HG02884 (cell line): ENCODE results near the gene NFYC.

ENCODE experiments used
- ATAC-seq: cut with Tn5 transposase; IDR thresholded peaks from one replicate; pipeline ENCODE4 v1.9.1; 2021; ENCODE audit warnings: mild to moderate bottlenecking, moderate library complexity; ENCODE audit not compliant: unreplicated experiment

NFYC gene

DNA sequence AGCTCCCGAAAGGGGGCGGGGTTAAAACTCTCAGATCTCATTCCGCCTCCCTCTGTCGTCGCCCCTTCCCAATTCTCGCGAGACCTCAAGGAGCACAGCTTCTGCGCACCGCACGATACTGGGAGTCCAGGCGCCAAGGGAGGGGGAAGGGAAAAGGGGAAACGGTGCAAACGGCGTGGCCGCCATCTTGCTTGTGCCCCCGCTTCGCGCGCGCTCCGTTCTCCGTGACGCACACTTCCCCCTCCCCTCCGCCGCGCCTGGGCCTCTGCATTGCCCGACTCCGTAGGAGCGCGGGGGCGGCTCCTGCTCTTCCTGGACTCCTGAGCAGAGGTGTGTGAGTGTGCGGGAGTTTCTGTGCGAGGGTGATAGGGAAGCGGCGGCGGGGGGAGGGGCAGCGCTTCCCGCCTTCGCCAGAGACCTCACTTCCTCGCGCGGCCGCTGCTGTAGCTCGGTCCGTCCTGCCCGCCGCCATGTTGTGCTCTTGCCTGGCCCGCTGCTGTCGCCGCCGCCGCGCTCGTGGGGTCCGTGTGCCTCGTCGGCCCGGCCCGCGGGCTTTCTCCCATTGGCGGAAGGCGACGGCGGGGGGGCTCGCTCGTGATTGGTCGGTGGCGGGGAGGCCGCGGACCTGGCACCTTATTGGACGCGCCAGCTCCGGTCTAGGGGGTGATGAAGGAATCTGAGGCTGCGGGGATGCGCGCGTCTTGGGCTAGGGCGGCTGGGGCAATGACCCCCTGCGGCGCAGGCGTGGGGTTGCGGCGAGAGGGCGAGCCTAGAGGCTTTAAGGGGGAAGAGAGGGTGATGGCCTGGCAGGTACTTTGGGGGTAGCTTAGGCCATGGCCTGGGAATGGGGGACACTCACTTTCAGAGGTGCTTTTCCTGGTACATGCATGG lies at the start of gene NFYC:
NFYC (plus strand) TSS at position 167 of the 891 bp plus-strand sequence. CDS start 47,140 bp downstream, outside the sequence.
- peak; percentile 64 for ATAC-seq

- no peak for ATAC-seq
Observed at GRCh38 chr1:40645118-40645680, 46.3 kb upstream of the NFYC start.

DNA sequence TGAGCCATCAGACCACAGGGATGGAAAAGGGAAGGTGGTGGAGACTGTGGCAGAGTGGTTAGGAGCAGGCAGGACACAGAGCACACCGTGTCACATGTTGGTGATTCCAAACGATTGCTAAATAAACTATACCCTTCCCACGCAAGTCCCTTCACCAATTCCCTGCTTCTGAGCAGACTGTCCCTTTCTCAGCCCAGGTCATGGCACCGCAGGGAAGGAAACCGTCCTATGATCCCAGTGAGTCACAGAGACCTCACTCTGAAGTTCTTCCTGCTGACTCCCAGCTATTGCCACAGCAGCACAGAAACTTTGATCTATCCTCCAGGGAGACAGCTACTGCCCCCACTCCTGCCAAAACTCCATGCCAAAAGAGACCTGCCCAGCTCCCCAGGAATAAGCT lies 45.2 kb upstream of the NFYC start:
- ATAC-seq: no peak

DNA sequence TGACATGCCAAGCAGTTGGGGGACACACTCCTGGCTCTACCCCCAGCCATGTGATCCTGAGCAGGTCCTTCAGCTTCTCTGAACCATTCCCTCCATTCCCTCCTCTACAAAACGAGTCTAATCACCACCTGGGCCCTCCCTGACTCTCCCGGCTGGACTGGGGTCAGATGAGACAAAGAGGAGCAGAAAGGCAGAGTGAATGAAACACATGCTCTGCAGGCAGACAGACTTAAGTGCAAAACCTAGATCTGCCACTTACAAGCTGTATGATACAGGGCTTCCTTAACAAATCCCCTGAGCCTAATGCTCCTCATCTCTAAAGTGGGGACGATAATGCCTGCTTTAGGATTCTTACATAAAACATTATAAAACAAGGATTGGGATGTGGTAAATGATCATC lies 43.3 kb upstream of the NFYC start:
- ATAC-seq: no peak

DNA sequence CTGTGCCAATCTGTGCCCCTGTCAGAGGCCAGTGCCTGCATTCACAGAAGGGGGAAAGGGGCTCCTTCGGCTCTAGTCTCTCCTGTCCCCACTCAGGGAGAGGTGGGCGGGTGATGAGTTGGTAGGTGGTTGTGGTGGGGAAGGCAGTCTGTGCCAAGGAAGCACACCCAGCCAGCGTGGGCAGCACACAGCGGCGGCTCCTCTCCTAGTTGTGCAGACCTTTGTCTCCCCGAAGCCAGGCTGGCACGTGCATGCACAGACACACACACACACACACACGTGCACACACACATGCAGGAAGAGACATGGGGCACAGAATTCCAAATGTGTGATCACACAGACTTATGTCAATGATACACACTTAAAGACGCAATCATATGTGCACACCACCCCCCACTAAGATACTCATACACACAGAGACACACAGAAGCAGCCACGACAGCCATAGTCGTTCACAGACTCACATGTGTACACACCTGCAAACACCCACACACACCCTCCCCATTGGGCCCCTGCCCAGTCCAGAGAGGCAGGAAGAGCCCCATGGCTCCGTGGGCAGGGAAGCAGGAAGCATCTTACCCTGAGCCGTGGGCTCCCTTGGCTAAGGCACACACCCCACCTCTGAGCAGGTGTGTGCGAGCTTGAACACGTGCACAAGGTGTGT lies 42.4 kb upstream of the NFYC start:
- no peak for ATAC-seq

DNA sequence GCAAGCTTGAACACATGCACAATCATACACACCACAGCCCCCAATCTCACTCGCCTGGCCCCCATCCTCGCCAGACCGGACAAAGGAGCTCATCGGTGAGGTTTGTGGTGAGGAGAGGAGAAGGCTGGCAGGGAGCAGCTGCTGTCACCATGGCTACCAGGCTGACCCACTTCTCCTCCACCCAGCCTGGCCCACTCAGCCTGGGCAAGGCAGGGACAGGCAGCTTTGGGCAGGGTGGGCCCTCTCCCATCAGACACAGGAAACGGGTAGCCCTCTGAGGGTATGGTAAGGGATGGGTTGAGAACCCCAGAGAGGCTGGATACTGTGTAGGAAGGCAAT lies 41.9 kb upstream of the NFYC start:
- no peak for ATAC-seq

GRCh38 chr1:40650075-40650474 lies 41.4 kb upstream of the NFYC start:
- ATAC-seq: no peak

GRCh38 chr1:40651138-40651857 lies 40.2 kb upstream of the NFYC start:
- ATAC-seq: no peak

- no peak for ATAC-seq
Observed at GRCh38 chr1:40652468-40652867, 39.0 kb upstream of the NFYC start.

DNA sequence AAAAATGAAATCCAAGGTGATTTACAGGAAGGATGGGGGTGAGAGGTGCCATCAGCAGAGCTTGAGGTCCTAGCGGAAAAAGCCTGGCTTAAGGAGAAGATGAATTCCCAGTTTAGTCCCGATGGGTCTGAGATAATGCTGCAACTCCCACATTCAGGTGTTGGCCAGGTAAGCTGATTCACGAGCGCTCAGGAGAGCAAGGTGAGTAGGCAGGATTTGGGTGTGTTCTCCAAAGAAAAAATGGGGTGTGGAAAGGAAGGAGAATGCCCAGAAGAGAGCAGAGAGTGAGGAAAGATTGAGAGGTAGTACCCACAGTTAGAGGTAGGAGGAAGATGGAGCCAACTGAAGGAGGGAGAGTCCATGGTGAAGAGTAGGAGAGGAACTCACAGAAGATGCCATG lies 38.5 kb upstream of the NFYC start:
- no peak for ATAC-seq

DNA sequence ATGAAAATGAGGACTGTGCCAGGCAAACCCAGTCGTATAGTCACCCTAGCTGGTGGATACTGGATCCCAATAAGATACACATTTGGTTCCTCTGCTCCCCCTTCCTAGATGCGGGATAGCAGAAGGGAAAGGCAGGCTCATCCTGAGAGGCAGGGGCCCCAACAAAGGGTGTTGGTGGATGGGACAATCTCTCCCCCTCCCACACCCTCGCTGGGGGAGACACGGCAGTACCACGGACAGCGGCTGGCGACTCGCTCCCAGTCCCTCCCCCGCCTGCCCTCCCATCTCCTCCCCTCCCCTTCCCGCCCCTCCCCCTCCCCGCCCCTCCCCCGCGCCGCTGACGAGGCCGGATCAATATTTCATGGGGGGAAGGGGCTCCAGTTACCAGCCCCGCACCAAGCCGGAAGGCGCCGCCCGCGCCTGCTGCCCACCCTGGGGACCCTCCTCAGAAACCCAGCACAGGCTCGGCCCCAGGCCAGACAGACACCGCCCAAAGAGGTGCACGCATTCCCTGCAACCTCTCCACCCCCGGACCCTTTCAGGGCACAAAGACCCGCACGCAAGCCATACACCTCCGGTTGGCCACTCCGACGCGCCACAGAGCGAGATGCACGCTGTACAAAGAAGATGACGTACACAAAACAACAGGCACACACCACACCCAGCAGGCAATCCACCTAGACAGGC lies 37.5 kb upstream of the NFYC start:
- ATAC-seq: no peak

DNA sequence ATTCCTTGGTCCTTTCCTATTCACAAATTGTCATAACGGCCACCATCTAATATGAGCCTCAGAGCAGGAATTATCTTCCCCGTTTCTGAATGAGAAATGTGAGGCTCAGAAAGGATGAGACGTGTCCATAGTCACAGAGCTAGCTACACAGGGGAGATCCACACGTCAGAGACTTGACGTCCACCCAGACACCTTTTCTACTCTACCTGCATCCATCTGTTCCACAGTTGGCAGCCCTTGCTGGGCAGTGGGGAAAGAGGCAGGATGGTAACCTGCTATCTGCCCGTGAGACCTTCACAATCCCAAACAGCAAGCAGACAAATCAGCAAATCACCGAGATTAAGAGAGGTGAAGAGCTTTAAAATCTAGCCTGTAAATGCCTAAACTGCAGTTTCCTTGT lies 34.5 kb upstream of the NFYC start:
- no peak for ATAC-seq

GRCh38 chr1:40658751-40659648 lies 32.5 kb upstream of the NFYC start:
- no peak for ATAC-seq

GRCh38 chr1:40659649-40659947 lies 31.9 kb upstream of the NFYC start:
- no peak for ATAC-seq

GRCh38 chr1:40661678-40662077 lies 29.8 kb upstream of the NFYC start:
- ATAC-seq: no peak

- no peak for ATAC-seq
Observed at GRCh38 chr1:40662151-40662550, 29.4 kb upstream of the NFYC start.

DNA sequence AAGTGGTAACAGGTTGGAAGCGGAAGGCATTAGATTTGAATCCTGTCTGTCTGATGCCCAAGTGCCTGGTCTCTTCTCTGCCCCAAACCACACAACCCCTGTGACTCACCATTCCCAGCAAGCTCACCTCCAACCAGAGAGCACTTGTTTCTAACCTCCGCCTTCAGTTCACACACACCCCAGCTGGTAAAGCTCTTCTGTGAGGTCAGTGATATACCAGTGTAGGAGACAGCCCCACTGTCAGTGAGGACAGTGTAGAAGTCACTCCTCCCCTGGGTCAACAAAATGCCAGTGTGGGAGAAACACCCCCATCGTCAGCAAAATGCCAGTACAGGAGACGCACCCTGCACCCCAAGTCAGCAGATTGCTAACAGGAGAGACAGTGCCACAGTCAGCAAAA lies 28.6 kb upstream of the NFYC start:
- ATAC-seq: no peak

DNA sequence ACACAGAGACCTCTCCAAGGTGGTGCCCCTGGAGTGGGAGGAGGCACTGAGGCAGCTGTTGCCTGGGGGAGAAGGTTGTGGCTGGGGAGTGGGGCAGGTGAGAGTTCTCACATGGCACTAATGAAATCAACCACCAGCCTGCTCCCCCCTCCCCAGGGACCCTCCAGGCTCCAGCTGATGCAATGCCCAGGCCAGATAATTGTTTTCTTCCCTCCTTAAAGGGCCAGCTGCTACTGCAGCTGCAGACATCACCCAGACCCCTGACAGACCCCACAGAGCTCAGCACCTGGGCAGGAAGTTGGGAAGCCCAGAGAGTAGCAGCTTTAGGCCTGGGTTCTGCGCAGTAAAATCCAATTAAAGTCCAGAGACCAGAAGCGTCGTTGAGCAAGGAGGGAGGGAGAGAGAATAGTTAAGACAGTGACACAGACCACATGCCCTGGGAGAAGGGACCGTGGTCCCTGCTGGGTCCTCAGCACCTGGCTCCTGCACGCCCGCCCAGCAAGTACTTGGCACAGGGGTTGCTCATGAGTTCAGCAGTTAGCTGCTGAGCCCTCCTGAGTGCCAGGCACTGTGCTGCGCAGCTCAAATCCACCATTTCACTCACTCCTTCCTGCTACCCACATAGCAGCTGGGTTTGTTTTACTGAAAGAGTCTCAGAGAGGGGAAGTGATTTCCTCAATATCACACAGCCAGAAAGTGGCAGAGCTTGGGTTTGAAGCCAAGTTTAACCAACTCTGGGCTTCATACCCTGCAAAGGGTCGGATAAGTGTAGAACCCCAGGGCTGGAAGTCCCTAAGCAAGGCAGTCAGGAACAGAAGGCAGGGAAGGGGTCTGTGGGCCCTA lies 28.0 kb upstream of the NFYC start:
- no peak for ATAC-seq

- no peak for ATAC-seq
Observed at GRCh38 chr1:40664167-40664537, 27.4 kb upstream of the NFYC start.
